Fibroblast of lung (primary cell): Measurements from ENCODE around the gene AVP.

Experiments
- EZH2 ChIP-seq: IDR thresholded peaks from 2 replicates; pipeline ENCODE4 v1.5.1; 2012; ENCODE audit warnings: low read length, control low read depth, mild to moderate bottlenecking; ENCODE audit errors: missing control alignments
- TF ChIP-seq, protein P1 (sequence below), 2 donors: IDR thresholded peaks in 1 of 2; conservative IDR thresholded peaks in 1 of 2; 1 replicate in 1 of 2; 2 replicates in 1 of 2; pipeline ENCODE4 v1.5.1; 2011 to 2012; ENCODE audit warnings: low read length in 2 of 2, control low read depth in 1 of 2, inconsistent platforms in 1 of 2, low read depth in 1 of 2, mild to moderate bottlenecking in 1 of 2

DNA sequence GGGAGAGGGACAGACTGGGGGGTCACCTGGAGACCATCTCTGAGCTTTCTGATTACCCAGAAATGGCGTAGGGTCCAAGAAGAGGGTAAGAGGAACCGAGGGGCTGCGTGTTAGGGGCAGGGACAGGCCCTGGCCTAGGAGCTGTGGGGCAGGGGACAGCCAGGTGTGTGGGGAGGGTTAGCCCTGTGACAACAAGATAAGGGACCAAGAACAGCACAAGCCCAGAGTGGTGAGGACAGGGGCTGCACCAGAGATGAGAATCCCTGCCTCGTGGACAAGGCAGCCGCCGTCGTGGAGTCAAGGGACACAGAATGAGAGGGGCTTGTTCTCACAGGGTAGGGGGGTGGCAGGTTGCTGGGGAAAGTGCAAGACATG is 449 bp upstream of the AVP start:
- TF ChIP-seq, protein P1, sequence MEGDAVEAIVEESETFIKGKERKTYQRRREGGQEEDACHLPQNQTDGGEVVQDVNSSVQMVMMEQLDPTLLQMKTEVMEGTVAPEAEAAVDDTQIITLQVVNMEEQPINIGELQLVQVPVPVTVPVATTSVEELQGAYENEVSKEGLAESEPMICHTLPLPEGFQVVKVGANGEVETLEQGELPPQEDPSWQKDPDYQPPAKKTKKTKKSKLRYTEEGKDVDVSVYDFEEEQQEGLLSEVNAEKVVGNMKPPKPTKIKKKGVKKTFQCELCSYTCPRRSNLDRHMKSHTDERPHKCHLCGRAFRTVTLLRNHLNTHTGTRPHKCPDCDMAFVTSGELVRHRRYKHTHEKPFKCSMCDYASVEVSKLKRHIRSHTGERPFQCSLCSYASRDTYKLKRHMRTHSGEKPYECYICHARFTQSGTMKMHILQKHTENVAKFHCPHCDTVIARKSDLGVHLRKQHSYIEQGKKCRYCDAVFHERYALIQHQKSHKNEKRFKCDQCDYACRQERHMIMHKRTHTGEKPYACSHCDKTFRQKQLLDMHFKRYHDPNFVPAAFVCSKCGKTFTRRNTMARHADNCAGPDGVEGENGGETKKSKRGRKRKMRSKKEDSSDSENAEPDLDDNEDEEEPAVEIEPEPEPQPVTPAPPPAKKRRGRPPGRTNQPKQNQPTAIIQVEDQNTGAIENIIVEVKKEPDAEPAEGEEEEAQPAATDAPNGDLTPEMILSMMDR (conservative IDR thresholded peaks at IDR 0.05 in 1 of 2, IDR thresholded peaks at IDR 0.05 in 1 of 2; ENCODE audit: low read depth in 1 of 2, low read length in 2 of 2) = no peak
- TF ChIP-seq EZH2 = no peak
